Activated CD4-positive, alpha-beta memory T cell treated with anti-CD3 and anti-CD28 coated beads for 36 hours (primary cell): Measurements from ENCODE around the gene GFOD2. TPM values are rescaled to one million over a fixed set of nuclear protein-coding genes. Genes with fewer than 3 reads are reported as not detected.

Experiments used
- CTCF ChIA-PET: fragments of 350-600 bp; sonication (Branson Sonifier 250); formaldehyde crosslinking; loops from one replicate; lab custom pipeline; 2021; ENCODE audit warnings: antibody characterized with exemption, inconsistent platforms; lab: Charles Lee
- POLR2A ChIA-PET: fragments of 350-600 bp; sonication (Branson Sonifier 250); formaldehyde crosslinking; loops from one replicate; lab custom pipeline; 2021; ENCODE audit warnings: antibody characterized with exemption; lab: Charles Lee
- DNase-seq: peaks from one replicate; pipeline ENCODE4 v3.0.0-alpha.2; 2020
- H3K27ac Mint-ChIP-seq: one replicate; pipeline ENCODE4 v1.8.0; 2021; ENCODE audit warnings: mixed read lengths
- H3K27me3 Mint-ChIP-seq: one replicate; pipeline ENCODE4 v1.8.0; 2021; ENCODE audit warnings: mixed read lengths
- H3K36me3 Mint-ChIP-seq: one replicate; pipeline ENCODE4 v1.8.0; 2021; ENCODE audit warnings: mixed read lengths
- H3K4me1 Mint-ChIP-seq: one replicate; pipeline ENCODE4 v1.8.0; 2021; ENCODE audit warnings: low read depth, mixed read lengths
- H3K4me3 Mint-ChIP-seq: one replicate; pipeline ENCODE4 v1.8.0; 2021; ENCODE audit warnings: mild to moderate bottlenecking, mixed read lengths
- H3K9me3 Mint-ChIP-seq: one replicate; pipeline ENCODE4 v1.8.0; 2021; ENCODE audit warnings: mixed read lengths
- intact Hi-C: fragments of 100-400 bp; cut with micrococcal nuclease; formaldehyde crosslinking; loops from one replicate; pipeline ENCODE4 v1.15.1; 2023
- total RNA-seq, 2 experiments: library from RNA; stranded (reverse); gene quantifications; one replicate each; pipeline ENCODE4 v1.2.3, GENCODE V29; 2021

GFOD2 gene
- total RNA-seq, 2 experiments from 2014 or later: 12.6 to 13.7 TPM

DNA sequence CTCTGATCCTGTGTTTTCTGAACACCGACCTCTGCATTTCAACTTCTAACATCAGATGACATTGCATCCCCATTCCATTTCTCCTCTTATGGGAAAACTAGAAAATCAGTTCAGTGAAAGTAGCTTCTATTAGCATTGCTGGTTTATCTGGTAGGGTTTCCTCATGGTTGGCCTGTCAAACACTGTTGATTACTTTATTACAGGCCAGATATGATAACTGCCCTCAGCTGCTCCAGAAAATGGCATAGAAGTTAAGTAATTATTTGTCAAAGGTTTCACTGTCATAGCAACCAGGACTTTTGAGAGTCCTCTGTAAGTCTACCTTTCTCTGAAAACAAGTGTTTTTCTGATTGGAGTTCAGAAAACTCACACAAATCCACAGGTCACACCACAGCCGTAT is 3.0 kb downstream of the GFOD2 start:
- no peaks in the 10 kb centered on the region for H3K27me3 Mint-ChIP-seq
- intact Hi-C loops: no loop called here
- no peaks in the 10 kb centered on the region for H3K9me3 Mint-ChIP-seq
- no peak overlapping the region for H3K4me3 Mint-ChIP-seq
- ChIA-PET POLR2A (no interaction called here), CTCF (interaction anchor here (1.4 to 2.4 kb wide), 2 partner anchors 100 to 195 kb away, joined by 5 to 9 read pairs; no protein-coding TSS in a partner anchor)
- DNase-seq: no peak
- H3K4me1 Mint-ChIP-seq: peaks cover 42% of the 10 kb centered on the region
- H3K27ac Mint-ChIP-seq: no peak overlapping the region
- H3K36me3 Mint-ChIP-seq: peaks cover 5% of the 10 kb centered on the region

GRCh38 chr16:67714522-67714921 is 4.6 kb downstream of the GFOD2 start:
- POLR2A ChIA-PET: interaction anchor here (0.7 kb wide), 1 partner anchor 104 kb away, joined by 4 read pairs; no protein-coding TSS in a partner anchor
- H3K4me3 Mint-ChIP-seq: no peak overlapping the region
- no peak overlapping the region for H3K27ac Mint-ChIP-seq
- H3K9me3 Mint-ChIP-seq: no peaks in the 10 kb centered on the region
- no peak for DNase-seq
- CTCF ChIA-PET: interaction anchor here (0.6 to 2.4 kb wide), 3 partner anchors 42 to 152 kb away, joined by 3 to 9 read pairs (median 3); no protein-coding TSS in a partner anchor
- H3K27me3 Mint-ChIP-seq: no peaks in the 10 kb centered on the region
- H3K4me1 Mint-ChIP-seq: peaks cover 29% of the 10 kb centered on the region
- intact Hi-C loops: no loop called here
- H3K36me3 Mint-ChIP-seq: peaks cover 5% of the 10 kb centered on the region

- ChIA-PET POLR2A (no interaction called here), CTCF (no interaction called here)
- Mint-ChIP-seq H3K4me1 (peaks cover 29% of the 10 kb centered on the region), H3K27me3 (no peaks in the 10 kb centered on the region), H3K4me3 (no peak overlapping the region), H3K27ac (no peak overlapping the region), H3K36me3 (peaks cover 5% of the 10 kb centered on the region), H3K9me3 (no peaks in the 10 kb centered on the region)
- intact Hi-C loops: no loop called here
- no peak for DNase-seq
Observed at GRCh38 chr16:67713647-67714273, 5.4 kb downstream of the GFOD2 start.

DNA sequence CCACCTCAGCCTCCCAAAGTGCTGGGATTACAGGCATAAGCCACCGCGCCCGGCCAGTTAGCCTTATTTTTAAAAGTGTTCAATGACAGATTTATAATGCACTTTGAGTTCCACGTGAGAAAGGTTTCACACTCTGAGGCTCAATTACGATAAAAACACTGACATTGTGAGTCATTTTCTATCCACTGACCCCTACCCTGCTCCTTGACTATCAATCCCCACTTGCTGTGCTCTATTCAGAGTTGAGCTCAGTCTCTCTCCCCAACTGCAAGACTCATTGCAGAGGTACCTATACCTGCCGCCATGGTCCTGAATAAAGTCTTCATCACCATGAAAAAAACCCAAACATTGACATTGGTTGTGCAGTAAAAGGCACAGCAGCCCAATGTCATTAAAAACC is 8.5 kb downstream of the GFOD2 start:
- ChIA-PET CTCF (no interaction called here), POLR2A (no interaction called here)
- Mint-ChIP-seq H3K36me3 (peaks cover 1% of the 10 kb centered on the region), H3K27me3 (no peaks in the 10 kb centered on the region), H3K27ac (no peak overlapping the region), H3K4me1 (peaks cover 6% of the 10 kb centered on the region), H3K4me3 (no peak overlapping the region), H3K9me3 (no peaks in the 10 kb centered on the region)
- DNase-seq: no peak
- intact Hi-C loops: no loop called here

DNA sequence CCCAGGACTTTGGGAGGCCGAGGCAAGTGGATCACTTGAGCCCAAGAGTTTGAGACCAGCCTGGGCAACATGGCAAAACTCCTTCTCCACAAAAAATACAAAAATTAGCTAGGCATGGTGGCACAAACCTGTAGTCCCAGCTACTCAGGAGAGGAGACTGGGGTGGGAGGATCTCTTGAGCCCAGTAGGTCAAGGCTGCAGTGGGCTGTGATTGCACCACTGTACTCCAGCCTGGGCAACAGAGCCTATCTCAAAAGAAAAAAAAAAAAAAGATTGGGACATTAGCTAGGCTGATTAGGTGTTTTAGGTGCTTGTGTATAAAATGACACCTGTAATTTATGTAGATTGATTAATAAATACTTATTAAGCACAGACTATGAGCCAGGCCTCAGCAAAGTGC is 10.1 kb downstream of the GFOD2 start:
- Mint-ChIP-seq H3K27ac (no peak overlapping the region), H3K9me3 (no peaks in the 10 kb centered on the region), H3K27me3 (no peaks in the 10 kb centered on the region), H3K36me3 (peaks cover 1% of the 10 kb centered on the region), H3K4me1 (peaks cover 16% of the 10 kb centered on the region), H3K4me3 (no peak overlapping the region)
- intact Hi-C loops: no loop called here
- POLR2A ChIA-PET: interaction anchor here (0.7 kb wide), 1 partner anchor 10 kb away, joined by 3 read pairs; the partner anchor contains the start of gene GFOD2
- CTCF ChIA-PET: interaction anchor here (0.9 to 1.7 kb wide), 2 partner anchors 10 to 37 kb away, joined by 3 to 5 read pairs; partner anchors contain the start of gene GFOD2
- no peak for DNase-seq

GRCh38 chr16:67708368-67708771 is 10.7 kb downstream of the GFOD2 start:
- Mint-ChIP-seq H3K27me3 (no peaks in the 10 kb centered on the region), H3K4me1 (peaks cover 20% of the 10 kb centered on the region), H3K36me3 (no peaks in the 10 kb centered on the region), H3K9me3 (no peaks in the 10 kb centered on the region), H3K4me3 (no peak overlapping the region), H3K27ac (no peak overlapping the region)
- intact Hi-C loops: no loop called here
- ChIA-PET POLR2A (no interaction called here), CTCF (interaction anchor here (0.9 to 1.7 kb wide), 2 partner anchors 11 to 36 kb away, joined by 3 to 5 read pairs; partner anchors contain the start of gene GFOD2)
- DNase-seq: no peak

- Mint-ChIP-seq H3K27me3 (no peaks in the 10 kb centered on the region), H3K9me3 (no peaks in the 10 kb centered on the region), H3K4me3 (no peak overlapping the region), H3K4me1 (peaks cover 21% of the 10 kb centered on the region), H3K36me3 (no peaks in the 10 kb centered on the region), H3K27ac (no peak overlapping the region)
- ChIA-PET POLR2A (interaction anchor here (0.5 kb wide), 1 partner anchor 69 kb away, joined by 4 read pairs; no protein-coding TSS in a partner anchor), CTCF (interaction anchor here (1.7 kb wide), 1 partner anchor 35 kb away, joined by 5 read pairs; no protein-coding TSS in a partner anchor)
- DNase-seq: no peak
- intact Hi-C loops: no loop called here
Observed at GRCh38 chr16:67707790-67708189, 11.3 kb downstream of the GFOD2 start.

GRCh38 chr16:67707210-67707609 is 11.9 kb downstream of the GFOD2 start:
- POLR2A ChIA-PET: no interaction called here
- no peak overlapping the region for H3K27ac Mint-ChIP-seq
- no peaks in the 10 kb centered on the region for H3K9me3 Mint-ChIP-seq
- no peaks in the 10 kb centered on the region for H3K36me3 Mint-ChIP-seq
- peaks cover 23% of the 10 kb centered on the region for H3K4me1 Mint-ChIP-seq
- H3K4me3 Mint-ChIP-seq: no peak overlapping the region
- intact Hi-C loops: no loop called here
- CTCF ChIA-PET: no interaction called here
- no peaks in the 10 kb centered on the region for H3K27me3 Mint-ChIP-seq
- no peak for DNase-seq

DNA sequence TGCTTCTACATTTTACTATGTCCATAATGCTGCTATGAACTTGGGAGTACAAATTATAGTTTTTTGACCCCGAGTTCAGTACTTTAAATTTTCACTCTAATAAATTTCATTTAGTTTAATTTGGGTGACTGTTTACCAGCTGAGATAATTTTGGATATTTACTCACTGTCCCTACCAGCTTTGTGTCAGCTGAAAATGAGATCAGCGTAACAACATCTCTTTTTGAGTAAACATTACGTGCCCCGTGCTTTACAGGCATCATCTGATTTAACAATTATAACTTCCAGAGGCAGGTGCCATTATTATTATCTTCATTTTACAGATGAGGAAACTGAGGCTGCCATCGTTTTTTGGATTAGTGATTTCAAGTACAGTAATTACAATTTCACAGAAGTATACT is 15.0 kb downstream of the GFOD2 start:
- CTCF ChIA-PET: no interaction called here
- intact Hi-C loops: no loop called here
- H3K27ac Mint-ChIP-seq: peak overlapping the region; percentile 78
- no peak overlapping the region for H3K4me3 Mint-ChIP-seq
- no peak for DNase-seq
- POLR2A ChIA-PET: no interaction called here
- H3K4me1 Mint-ChIP-seq: peaks cover 23% of the 10 kb centered on the region
- no peaks in the 10 kb centered on the region for H3K36me3 Mint-ChIP-seq
- no peaks in the 10 kb centered on the region for H3K27me3 Mint-ChIP-seq
- H3K9me3 Mint-ChIP-seq: no peaks in the 10 kb centered on the region

DNA sequence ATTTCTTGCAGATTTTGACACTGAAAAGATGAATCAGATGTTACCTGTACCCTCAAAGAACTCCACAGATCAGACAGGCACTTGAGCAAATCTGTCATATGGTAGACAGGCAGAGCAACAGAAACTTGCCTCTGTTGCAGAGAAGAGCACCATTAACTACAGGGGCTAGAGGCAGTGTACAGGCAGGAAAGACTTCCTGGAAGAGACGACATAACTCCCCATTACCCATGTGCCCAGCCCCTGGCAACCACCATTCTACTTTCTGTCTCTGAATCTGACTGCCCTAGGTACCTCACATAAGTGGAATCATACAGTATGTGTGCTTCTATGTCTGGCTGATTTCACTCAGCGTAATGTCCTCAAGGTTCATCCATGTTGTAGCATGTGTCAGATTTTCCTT is 15.5 kb downstream of the GFOD2 start:
- Mint-ChIP-seq H3K4me3 (no peak overlapping the region), H3K27me3 (no peaks in the 10 kb centered on the region), H3K36me3 (peaks cover 1% of the 10 kb centered on the region), H3K27ac (peak overlapping the region; percentile 78), H3K4me1 (peaks cover 23% of the 10 kb centered on the region), H3K9me3 (no peaks in the 10 kb centered on the region)
- intact Hi-C loops: no loop called here
- DNase-seq: peak; percentile 46
- CTCF ChIA-PET: no interaction called here
- POLR2A ChIA-PET: no interaction called here

GRCh38 chr16:67702130-67702529 is 17.0 kb downstream of the GFOD2 start:
- H3K9me3 Mint-ChIP-seq: no peaks in the 10 kb centered on the region
- no peaks in the 10 kb centered on the region for H3K27me3 Mint-ChIP-seq
- intact Hi-C loops: no loop called here
- CTCF ChIA-PET: no interaction called here
- H3K4me3 Mint-ChIP-seq: no peak overlapping the region
- H3K4me1 Mint-ChIP-seq: peaks cover 23% of the 10 kb centered on the region
- POLR2A ChIA-PET: no interaction called here
- H3K36me3 Mint-ChIP-seq: peaks cover 2% of the 10 kb centered on the region
- H3K27ac Mint-ChIP-seq: no peak overlapping the region
- no peak for DNase-seq

DNA sequence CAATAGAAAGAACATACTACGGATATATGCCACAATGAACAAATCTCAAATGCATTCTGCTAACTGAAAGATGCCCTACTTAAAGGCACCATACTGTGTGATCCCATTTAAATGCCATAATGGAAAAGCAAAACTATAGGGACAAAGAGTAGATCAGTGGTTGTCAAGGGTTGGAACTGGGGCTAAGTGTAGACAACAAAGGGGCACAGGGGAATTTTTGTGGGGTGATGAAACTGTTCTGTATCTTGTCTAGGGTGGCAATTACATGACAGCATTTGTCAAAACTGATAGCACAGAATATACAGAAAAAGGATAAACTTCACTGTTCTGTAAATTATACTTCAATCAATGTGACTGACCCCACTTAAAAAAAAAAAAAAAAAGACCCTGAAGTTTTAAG is 17.7 kb downstream of the GFOD2 start:
- POLR2A ChIA-PET: no interaction called here
- CTCF ChIA-PET: no interaction called here
- H3K27ac Mint-ChIP-seq: no peak overlapping the region
- intact Hi-C loops: no loop called here
- H3K36me3 Mint-ChIP-seq: peaks cover 2% of the 10 kb centered on the region
- no peak for DNase-seq
- H3K4me1 Mint-ChIP-seq: peaks cover 23% of the 10 kb centered on the region
- no peaks in the 10 kb centered on the region for H3K27me3 Mint-ChIP-seq
- H3K4me3 Mint-ChIP-seq: no peak overlapping the region
- no peaks in the 10 kb centered on the region for H3K9me3 Mint-ChIP-seq

- ChIA-PET POLR2A (no interaction called here), CTCF (no interaction called here)
- H3K9me3 Mint-ChIP-seq: no peaks in the 10 kb centered on the region
- H3K4me1 Mint-ChIP-seq: peaks cover 15% of the 10 kb centered on the region
- no peak overlapping the region for H3K4me3 Mint-ChIP-seq
- intact Hi-C loops: no loop called here
- peaks cover 2% of the 10 kb centered on the region for H3K36me3 Mint-ChIP-seq
- H3K27ac Mint-ChIP-seq: no peak overlapping the region
- no peaks in the 10 kb centered on the region for H3K27me3 Mint-ChIP-seq
- DNase-seq: no peak
Observed at GRCh38 chr16:67699265-67699664, 19.9 kb downstream of the GFOD2 start.
